WTC11 (cell line): ENCODE data around the gene IBA57. TPM values are rescaled to one million over a fixed set of nuclear protein-coding genes. Genes with fewer than 3 reads are reported as not detected.

Experiments
- CREM ChIP-seq: sonication (generic); formaldehyde crosslinking; IDR thresholded peaks from 2 replicates; pipeline ENCODE4 v1.8.1; 2022; ENCODE audit warnings: mild to moderate bottlenecking, missing genetic modification reagents, moderate library complexity
- EMX1 ChIP-seq: fragments of 250-450 bp; sonication (Bioruptor Pico); IDR thresholded peaks from 2 replicates; pipeline ENCODE4 v1.8.0; 2021; ENCODE audit warnings: mild to moderate bottlenecking
- ERG ChIP-seq: fragments of 250-450 bp; sonication (Bioruptor Pico); IDR thresholded peaks from 2 replicates; pipeline ENCODE4 v1.8.0; 2021; ENCODE audit warnings: mild to moderate bottlenecking
- FOXK1 ChIP-seq: sonication (generic); formaldehyde crosslinking; IDR thresholded peaks from 2 replicates; pipeline ENCODE4 v1.8.0; 2022; ENCODE audit warnings: mild to moderate bottlenecking, moderate library complexity, missing genetic modification reagents
- GTF2I ChIP-seq: fragments of 250-450 bp; sonication (Bioruptor Pico); conservative IDR thresholded peaks from 2 replicates; pipeline ENCODE4 v1.4.0; 2021; ENCODE audit warnings: mild to moderate bottlenecking
- MYBL2 ChIP-seq: sonication (generic); formaldehyde crosslinking; IDR thresholded peaks from 2 replicates; pipeline ENCODE4 v1.8.1; 2023; ENCODE audit warnings: mild to moderate bottlenecking, moderate library complexity, missing genetic modification reagents
- NFE2L1 ChIP-seq: sonication (generic); formaldehyde crosslinking; IDR thresholded peaks from 2 replicates; pipeline ENCODE4 v1.8.1; 2023; ENCODE audit warnings: missing genetic modification reagents
- PRDM15 ChIP-seq: sonication (generic); formaldehyde crosslinking; IDR thresholded peaks from 2 replicates; pipeline ENCODE4 v1.8.0; 2022; ENCODE audit warnings: missing genetic modification reagents
- PRRX2 ChIP-seq: fragments of 250-450 bp; sonication (Bioruptor Pico); IDR thresholded peaks from 2 replicates; pipeline ENCODE4 v1.8.0; 2021; ENCODE audit warnings: mild to moderate bottlenecking
- RORB ChIP-seq: fragments of 250-450 bp; sonication (Bioruptor Pico); IDR thresholded peaks from 2 replicates; pipeline ENCODE4 v1.9.0; 2021; ENCODE audit warnings: mild to moderate bottlenecking
- SMAD3 ChIP-seq: sonication (generic); formaldehyde crosslinking; IDR thresholded peaks from 2 replicates; pipeline ENCODE4 v1.8.0; 2022; ENCODE audit warnings: missing genetic modification reagents, mild to moderate bottlenecking, borderline replicate concordance
- SOX15 ChIP-seq: fragments of 250-450 bp; sonication (Bioruptor Pico); IDR thresholded peaks from 2 replicates; pipeline ENCODE4 v1.9.0; 2021; ENCODE audit warnings: mild to moderate bottlenecking
- ZNF232 ChIP-seq: sonication (generic); formaldehyde crosslinking; IDR thresholded peaks from 2 replicates; pipeline ENCODE4 v1.8.0; 2022; ENCODE audit warnings: mild to moderate bottlenecking, missing genetic modification reagents
- ZNF281 ChIP-seq: sonication (generic); formaldehyde crosslinking; IDR thresholded peaks from 2 replicates; pipeline ENCODE4 v1.8.0; 2023; ENCODE audit warnings: mild to moderate bottlenecking, missing genetic modification reagents
- ZNF423 ChIP-seq: fragments of 250-450 bp; sonication (Bioruptor Pico); IDR thresholded peaks from 2 replicates; pipeline ENCODE4 v2.1.2; 2022; ENCODE audit warnings: mild to moderate bottlenecking, moderate library complexity
- total RNA-seq: library from RNA; stranded (reverse); gene quantifications from 3 replicates; pipeline ENCODE4 v1.2.3, GENCODE V29; 2021
- TF ChIP-seq, protein P1 (sequence below): sonication (generic); formaldehyde crosslinking; IDR thresholded peaks from 2 replicates; pipeline ENCODE4 v1.8.1; 2022; ENCODE audit warnings: missing genetic modification reagents, borderline replicate concordance
- TF ChIP-seq, protein P2 (sequence below): sonication (generic); formaldehyde crosslinking; IDR thresholded peaks from 2 replicates; pipeline ENCODE4 v1.8.1; 2022; ENCODE audit warnings: low read depth, mild to moderate bottlenecking, moderate library complexity, missing genetic modification reagents, borderline replicate concordance
- TF ChIP-seq, protein P3 (sequence below): sonication (generic); formaldehyde crosslinking; IDR thresholded peaks from 2 replicates; pipeline ENCODE4 v1.8.1; 2023; ENCODE audit warnings: mild to moderate bottlenecking, missing genetic modification reagents
- TF ChIP-seq, protein P4 (sequence below): sonication (generic); formaldehyde crosslinking; IDR thresholded peaks from 2 replicates; pipeline ENCODE4 v1.8.1; 2023; ENCODE audit warnings: mild to moderate bottlenecking, moderate library complexity, missing genetic modification reagents

IBA57 gene
- total RNA-seq, 1 experiment from 2014 or later: 11.4 TPM

DNA sequence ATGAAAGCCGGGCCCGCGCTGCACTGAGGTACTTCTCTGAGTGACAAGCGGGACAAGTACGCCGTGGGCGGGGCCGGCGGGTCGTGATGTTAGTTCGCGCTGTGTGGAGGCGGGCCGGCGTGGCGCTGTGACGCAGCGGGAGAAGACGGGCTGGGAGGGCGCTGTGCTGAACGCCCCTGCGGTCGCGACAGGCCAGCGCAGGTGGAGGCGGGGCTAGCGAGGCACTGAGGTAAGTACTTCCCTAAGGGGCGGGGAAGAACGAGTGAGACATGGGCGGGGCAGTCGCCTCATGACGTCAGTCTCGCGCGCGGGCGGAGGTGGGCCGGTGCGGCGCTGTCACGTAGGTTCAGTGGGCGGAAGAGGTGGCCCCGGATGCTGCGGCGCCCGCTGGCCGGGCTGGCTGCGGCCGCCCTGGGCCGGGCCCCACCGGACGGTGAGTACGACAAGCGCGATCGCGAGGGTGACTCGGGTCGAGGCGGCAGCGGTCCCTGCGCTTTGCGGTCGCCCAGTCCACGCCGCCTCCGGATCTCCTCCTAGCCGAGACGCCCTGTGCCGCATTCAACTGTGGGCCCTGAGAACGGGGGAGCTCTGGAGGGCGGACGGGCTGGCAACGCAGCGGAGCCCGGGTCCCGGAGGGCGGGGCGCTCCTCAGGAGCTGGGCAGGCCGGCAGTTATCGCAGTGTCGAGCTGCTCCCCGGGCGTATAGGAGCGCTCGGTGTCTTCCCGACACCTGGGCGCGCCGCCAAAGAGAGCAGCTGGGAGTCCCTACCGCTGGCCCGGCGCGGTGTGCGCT, 25.5 kb upstream of the IBA57 start, which contains the start of gene GUK1 (continued):
- TF ChIP-seq, protein P1, sequence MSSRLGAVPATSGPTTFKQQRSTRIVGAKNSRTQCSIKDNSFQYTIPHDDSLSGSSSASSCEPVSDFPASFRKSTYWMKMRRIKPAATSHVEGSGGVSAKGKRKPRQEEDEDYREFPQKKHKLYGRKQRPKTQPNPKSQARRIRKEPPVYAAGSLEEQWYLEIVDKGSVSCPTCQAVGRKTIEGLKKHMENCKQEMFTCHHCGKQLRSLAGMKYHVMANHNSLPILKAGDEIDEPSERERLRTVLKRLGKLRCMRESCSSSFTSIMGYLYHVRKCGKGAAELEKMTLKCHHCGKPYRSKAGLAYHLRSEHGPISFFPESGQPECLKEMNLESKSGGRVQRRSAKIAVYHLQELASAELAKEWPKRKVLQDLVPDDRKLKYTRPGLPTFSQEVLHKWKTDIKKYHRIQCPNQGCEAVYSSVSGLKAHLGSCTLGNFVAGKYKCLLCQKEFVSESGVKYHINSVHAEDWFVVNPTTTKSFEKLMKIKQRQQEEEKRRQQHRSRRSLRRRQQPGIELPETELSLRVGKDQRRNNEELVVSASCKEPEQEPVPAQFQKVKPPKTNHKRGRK (CRISPR knock-in tag): 0 out of 2 replicates have a peak, but pooled peaks have one; percentile 18
- TF ChIP-seq ZNF423 (CRISPR knock-in tag) (peak; percentile 84), RORB (CRISPR knock-in tag) (no peak), FOXK1 (CRISPR knock-in tag) (peak; percentile 74), ERG (no peak), PRDM15 (CRISPR knock-in tag) (no peak), ZNF281 (CRISPR knock-in tag) (peak; percentile 60; the same call in 1 of the 2 replicates), PRRX2 (CRISPR knock-in tag) (0 out of 2 replicates have a peak, but pooled peaks have one; percentile 50), GTF2I (CRISPR knock-in tag) (0 out of 2 replicates have a peak, but pooled peaks have one; percentile 1), SOX15 (CRISPR knock-in tag) (no peak), MYBL2 (peak; percentile 91), EMX1 (CRISPR knock-in tag) (no peak), ZNF232 (no peak), NFE2L1 (CRISPR knock-in tag) (peak; percentile 70), SMAD3 (CRISPR knock-in tag) (no peak), CREM (CRISPR knock-in tag) (peak; percentile 92)
- TF ChIP-seq, protein P2, sequence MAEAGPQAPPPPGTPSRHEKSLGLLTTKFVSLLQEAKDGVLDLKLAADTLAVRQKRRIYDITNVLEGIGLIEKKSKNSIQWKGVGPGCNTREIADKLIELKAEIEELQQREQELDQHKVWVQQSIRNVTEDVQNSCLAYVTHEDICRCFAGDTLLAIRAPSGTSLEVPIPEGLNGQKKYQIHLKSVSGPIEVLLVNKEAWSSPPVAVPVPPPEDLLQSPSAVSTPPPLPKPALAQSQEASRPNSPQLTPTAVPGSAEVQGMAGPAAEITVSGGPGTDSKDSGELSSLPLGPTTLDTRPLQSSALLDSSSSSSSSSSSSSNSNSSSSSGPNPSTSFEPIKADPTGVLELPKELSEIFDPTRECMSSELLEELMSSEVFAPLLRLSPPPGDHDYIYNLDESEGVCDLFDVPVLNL (CRISPR knock-in tag): no peak; the same call in 1 of the 2 replicates
- TF ChIP-seq, protein P3, sequence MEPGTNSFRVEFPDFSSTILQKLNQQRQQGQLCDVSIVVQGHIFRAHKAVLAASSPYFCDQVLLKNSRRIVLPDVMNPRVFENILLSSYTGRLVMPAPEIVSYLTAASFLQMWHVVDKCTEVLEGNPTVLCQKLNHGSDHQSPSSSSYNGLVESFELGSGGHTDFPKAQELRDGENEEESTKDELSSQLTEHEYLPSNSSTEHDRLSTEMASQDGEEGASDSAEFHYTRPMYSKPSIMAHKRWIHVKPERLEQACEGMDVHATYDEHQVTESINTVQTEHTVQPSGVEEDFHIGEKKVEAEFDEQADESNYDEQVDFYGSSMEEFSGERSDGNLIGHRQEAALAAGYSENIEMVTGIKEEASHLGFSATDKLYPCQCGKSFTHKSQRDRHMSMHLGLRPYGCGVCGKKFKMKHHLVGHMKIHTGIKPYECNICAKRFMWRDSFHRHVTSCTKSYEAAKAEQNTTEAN: peak; percentile 75
- TF ChIP-seq, protein P4, sequence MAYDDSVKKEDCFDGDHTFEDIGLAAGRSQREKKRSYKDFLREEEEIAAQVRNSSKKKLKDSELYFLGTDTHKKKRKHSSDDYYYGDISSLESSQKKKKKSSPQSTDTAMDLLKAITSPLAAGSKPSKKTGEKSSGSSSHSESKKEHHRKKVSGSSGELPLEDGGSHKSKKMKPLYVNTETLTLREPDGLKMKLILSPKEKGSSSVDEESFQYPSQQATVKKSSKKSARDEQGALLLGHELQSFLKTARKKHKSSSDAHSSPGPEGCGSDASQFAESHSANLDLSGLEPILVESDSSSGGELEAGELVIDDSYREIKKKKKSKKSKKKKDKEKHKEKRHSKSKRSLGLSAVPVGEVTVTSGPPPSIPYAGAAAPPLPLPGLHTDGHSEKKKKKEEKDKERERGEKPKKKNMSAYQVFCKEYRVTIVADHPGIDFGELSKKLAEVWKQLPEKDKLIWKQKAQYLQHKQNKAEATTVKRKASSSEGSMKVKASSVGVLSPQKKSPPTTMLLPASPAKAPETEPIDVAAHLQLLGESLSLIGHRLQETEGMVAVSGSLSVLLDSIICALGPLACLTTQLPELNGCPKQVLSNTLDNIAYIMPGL: peak; percentile 92
